HG03045 (cell line): ENCODE measurements around the gene SCGB3A1.

Source experiments
- ATAC-seq: cut with Tn5 transposase; IDR thresholded peaks from one replicate; pipeline ENCODE4 v1.9.1; 2021; ENCODE audit warnings: mild to moderate bottlenecking, moderate library complexity; ENCODE audit not compliant: unreplicated experiment

Gene SCGB3A1

DNA sequence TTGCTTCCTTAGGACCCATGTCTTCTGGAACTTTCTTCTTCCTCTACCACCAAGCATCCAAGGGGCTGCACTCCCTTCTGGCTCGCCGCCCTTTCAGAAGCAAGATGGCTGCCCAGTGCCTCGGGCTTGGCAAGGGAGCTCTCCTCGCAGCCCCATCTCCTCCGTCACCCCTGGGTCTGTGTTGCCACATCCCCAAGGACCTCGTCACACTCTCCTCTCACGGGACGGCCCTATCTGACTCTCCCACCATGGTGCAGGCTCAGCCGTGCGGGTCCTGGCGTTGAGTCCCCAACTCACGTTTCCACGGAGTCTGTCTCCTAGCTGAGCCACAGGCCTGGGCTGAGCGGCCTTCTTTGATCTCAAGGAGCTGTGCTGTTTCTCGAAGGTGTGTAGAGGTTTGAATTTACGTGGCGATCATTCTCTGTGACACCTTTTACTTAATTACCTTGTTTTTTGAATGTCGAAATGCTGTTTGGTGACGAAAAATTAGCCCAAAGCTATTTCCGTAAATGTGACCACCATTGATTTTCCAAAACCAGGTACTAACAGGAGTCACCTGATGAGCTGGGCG, 15.0 kb upstream of the SCGB3A1 start:
- ATAC-seq, result no peak

DNA sequence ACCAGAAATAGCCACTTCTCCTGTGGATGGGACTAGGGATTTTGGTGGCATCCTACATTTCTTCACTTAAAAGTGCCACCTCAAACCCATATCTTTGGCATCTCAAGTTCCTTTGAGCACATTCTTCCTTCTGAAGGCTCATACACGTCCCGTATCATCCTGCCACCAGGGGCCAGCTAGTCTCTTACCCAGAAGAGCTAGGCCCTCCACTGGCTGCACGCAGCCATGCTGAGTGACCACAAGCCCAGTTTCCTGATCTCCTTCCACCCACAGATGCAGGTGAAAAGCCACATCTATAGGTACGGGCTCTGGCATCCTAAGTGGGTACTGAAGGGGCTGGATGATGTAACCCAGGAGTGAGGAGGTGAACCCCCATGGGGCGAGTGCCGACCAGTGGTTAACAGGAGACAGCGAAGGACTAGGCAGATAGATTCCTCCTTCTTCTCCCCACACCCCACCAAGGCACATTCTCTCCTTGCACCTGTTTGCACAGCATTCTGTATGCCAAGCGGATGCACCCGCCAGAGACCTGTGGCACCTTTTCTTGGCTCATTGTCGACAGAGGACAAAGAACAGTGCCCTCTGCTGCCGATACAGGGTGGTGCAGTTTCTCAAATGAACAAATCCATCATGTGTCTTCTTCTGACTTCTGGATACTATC, 14.4 kb upstream of the SCGB3A1 start:
- ATAC-seq, result no peak

DNA sequence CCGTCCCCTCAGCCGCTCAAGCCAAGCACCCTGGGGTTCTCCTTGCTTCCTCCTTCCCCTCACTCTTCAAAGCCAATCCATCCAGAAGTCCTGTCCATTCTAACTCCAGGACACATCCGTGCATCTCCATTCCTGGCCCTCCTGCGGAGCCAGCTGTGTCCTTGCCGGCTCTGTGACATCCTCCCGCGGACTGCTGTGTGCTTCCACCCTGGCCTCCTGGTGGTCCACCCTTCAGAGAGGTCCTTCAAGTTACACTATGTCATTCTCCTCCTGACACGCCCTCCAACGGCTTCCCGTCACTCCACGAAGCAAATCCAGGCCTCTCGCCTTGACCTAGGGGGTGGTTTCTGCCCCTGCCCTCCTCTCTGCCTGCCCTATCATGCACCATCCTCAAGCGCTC, 13.0 kb upstream of the SCGB3A1 start:
- no peak for ATAC-seq

DNA sequence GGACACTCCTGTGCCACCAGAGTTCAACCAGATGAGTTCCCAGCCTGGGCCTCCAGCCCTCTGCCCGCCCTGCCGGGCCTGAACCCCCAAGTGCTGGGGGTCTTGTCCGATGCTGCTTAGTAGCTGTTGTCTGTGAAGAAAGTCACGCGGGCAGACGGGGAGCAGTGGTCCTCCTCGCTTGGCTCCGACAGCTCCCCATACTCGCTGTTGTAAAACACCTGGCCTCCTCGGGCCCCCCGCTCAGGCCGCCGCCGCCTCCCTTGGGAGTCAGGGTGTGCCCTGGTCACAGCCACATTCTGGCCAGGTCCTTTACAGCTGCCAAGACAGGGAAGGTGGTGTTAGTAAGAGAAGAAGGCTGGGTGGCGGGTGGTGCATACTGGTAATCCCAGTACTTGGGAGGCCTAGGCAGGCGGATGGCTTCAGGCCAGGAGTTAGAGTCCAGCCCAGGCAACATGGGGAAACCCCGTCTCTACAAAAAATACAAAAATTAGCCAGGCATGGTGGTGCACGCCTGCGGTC, 11.8 kb upstream of the SCGB3A1 start:
- ATAC-seq, result no peak

DNA sequence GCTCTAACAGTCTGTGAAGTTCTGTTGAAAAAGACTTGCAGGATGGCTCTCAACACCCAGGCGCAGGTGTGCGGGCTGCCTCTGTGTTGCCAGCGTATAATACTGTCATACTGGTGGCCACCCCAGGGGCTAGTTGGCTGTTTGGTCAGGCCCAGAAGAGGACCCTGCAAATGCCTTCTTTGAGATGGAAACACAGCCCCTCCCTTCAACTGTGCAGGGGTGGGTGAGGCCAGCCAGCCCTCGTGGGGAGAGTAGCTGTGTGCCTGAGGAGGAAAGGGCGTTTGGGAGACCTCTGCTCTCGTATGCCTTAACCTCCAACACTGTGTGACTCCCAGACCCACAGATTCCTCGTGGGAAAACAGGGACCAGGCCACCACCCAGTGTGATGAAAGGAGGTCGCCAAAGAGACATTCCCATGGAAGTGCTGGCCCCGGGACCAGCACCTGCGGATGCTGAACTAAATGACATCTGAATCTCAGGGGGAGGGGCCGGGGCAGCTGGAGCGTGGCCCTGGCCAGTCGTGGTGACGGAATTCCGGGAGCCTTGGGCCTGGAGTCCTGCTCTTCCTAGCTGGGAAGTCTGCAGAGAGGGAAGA, 11.3 kb upstream of the SCGB3A1 start:
- ATAC-seq, result no peak

DNA sequence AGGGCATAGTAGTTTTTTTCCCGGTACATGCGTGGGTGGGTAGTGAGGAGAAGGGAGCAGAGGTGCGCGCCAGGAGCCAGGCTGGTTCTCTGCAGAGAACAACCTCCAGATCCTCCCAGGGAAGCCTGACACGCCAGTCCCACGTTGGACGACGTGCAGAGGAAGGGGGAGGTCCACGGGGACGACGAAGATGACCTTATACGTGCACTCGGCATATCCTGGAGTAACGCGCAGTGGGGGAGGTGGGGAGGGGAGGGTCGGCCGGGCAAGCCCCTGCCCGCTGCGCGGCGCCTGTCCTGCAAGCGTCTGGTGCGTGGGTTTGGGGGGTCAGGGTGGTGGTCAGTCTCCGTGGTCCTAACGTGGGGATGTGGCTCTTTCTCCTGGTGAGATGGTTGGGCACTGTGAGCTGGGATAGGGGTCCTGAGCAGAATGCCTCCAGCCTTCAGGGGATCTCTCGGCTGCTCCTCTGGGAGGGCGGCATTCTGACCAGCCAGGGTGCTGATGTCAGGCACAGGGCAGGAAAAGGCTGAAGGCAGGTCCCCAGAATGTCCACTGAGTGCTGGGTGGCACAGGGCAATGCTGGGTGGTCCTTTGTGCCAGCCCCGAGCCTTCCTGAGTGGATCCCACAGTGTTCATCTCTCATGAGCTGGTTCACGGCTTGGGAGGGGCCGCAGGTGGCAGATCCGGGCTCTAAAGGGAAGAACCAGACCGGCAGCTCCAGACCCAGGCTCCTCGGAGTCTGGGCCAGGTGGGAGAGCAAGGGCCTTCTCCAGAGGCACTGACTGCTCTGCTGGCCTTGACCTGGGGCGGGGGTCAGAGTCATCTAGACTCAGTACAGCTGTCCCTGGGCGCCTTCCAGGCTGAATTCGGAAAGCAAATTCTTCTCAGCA, 10.5 kb upstream of the SCGB3A1 start:
- no peak for ATAC-seq

DNA sequence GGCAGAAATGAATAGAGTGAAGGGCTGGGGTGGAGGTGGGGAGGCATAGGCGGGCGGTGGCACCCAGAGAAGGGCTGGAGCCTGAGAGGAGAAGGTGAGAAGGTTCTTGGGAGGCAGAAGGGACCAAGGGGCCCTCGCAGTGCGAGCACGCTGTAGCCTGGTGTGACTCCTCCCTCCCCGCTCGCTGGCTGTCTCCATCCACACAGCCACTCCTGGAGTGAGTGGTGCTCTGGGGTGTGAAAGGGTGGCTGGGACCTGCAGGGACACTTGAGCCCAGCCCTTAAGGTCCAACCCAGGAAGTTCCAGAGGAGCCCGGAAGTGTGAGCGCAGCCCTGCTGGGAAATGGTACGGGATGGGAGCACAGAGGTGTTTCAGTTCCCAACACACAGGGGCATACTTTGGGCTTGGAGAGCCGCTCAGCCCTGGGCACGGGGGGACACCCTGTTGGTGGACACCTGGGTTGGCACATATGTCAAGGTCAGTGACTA, 9.3 kb upstream of the SCGB3A1 start:
- ATAC-seq, result no peak

DNA sequence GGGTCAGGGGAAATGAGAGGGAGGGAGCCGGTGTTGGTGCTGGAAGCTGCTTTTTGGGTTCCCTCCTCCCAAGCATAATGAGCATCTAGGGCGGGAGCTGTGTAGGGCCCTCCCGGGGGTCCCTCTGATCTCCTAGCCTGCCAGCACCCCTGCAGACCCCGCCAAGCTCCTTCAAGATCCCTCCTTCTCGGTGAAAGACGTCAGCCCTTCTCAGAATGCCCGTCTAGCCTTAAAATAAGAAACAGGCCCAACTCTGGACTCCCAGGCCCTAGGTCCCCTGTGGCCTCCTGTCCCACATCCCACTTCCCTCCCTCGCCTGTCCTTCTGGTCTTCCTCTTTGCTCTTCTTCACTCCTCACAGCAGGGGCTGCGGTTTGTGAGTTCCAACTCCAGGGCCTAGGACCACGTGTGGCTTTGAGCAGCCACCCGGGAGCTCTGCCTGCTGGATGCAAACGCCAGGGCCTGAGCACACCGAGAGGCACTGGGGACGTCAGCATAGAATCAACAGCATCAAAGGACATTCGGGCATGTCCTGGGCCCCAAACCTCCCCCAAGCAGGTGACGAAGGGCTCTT, 8.8 kb upstream of the SCGB3A1 start:
- ATAC-seq, result no peak

DNA sequence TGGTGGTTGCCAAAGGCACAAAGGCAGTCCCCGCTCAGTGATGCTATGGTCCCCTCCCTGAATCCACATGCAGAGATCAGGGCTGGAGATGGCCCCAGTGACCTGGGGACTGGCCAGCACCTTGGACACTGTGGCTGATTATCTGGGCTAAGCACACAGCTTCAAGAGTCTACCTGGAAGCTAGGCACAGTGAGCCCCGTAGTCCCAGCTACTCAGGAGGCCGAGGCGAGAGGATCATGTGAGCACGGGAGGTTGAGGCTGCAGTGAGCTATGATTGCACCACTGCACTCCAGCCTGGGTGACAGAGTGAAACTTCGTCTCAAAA, 8.3 kb upstream of the SCGB3A1 start:
- no peak for ATAC-seq

DNA sequence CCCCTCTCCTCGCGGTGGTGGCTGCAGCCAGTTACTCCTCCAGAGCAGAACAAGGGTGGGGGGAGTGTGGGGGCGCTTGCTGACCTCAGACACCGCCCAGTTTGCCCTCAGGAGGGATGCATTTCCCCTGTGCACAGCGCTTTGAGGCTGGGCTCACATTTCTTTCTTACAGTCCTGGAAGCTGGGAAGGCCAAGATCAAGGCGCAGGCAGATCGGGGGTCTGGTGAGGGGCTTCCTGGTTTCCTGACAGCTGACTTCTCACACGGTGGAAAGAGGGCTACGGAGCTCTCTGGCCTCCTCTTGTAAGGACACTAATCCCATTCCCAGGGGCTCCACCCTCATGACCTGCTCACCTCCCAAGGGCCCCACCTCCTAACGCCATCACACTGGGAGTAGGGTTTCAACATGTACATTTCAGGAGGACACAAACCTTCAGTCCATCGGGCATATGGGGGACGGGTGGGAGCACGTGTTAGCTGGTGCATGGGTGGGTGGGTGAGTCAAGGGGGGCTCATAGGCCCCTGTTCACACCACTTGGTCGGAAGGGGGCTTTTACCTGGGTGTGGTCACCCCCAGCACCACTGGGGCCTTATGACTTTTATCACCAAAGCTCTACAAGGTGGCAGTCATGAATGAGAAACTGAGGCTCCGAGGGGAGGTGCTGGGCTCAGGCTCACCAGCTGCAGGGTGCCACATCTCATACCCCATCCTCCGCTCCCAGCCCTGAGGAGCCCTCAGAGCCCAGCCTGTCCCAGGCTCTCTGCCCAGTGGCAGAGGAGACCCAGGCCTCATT, 7.7 kb upstream of the SCGB3A1 start:
- no peak for ATAC-seq

DNA sequence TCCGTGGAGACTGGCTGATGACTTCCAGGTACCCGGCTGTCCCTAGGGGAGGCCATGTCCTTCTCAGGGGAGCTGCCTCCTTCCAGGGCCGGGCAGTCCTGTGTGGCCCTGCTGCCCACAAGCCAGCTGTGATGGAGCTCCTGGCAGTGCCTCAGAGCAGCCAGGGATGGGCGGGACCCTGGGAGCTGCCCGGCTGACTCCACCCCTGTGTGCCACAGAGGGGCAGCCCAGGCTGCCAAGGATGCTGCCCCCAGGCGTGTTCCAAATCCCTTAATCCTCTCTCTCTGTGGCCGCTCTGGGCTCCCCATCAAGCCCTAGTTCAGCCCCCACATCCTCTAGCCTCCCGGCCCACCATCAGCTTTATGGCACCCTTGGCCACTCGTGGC, 7.0 kb upstream of the SCGB3A1 start:
- no peak for ATAC-seq

DNA sequence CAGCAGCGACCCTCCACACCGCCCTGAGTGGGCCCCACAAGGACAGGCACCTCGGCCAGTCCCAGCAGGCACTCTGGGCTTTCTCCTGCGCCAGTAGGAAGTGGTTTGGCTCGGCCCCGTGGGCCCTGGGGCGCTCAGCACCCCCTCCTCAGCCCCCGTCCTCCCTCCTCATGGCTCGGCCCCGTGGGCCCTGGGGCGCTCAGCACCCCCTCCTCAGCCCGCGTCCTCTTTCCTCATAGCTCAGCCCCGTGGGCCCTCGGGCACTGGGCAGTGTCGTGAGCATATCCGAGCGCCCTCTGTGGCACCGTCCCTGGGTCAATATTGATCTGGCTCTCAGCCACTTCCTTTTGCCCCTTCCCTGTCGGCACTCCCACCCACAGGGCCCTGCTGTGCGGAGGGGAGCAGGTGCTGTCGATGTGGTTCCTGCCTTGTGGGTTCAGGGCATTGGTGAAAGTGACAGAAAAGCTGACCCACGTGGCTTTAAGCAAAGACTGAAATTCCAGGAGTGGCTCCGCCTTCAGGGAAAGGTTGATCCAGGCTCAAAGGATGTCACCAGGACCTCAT, 5.5 kb upstream of the SCGB3A1 start:
- no peak for ATAC-seq

DNA sequence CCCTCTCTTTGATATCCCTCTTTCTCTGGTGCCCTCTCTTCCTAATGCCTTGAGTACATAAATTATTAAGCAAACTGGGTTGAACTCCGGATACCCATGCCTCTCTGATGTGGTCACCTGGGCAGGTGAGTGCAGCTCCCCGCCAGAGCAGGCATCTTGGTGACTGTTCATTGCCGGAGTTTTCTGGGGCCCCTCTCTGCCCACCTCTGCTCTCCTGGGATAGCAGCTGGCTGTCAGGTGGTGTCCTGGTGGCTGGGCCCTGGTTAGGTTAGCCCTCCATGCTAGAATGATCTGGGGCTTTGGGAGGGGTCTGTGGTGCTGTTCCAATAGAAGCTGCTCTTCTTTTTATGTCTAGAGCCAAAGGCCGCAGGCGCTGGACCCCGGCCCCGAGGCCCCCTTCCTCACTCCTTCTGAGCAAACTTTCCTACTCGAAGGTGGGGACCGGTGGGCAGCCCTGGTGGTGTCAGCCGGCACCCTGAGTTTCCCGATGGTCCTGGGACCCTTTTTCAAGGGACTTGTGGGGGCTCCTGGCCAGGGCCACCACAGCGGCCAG, 4.9 kb upstream of the SCGB3A1 start:
- no peak for ATAC-seq

DNA sequence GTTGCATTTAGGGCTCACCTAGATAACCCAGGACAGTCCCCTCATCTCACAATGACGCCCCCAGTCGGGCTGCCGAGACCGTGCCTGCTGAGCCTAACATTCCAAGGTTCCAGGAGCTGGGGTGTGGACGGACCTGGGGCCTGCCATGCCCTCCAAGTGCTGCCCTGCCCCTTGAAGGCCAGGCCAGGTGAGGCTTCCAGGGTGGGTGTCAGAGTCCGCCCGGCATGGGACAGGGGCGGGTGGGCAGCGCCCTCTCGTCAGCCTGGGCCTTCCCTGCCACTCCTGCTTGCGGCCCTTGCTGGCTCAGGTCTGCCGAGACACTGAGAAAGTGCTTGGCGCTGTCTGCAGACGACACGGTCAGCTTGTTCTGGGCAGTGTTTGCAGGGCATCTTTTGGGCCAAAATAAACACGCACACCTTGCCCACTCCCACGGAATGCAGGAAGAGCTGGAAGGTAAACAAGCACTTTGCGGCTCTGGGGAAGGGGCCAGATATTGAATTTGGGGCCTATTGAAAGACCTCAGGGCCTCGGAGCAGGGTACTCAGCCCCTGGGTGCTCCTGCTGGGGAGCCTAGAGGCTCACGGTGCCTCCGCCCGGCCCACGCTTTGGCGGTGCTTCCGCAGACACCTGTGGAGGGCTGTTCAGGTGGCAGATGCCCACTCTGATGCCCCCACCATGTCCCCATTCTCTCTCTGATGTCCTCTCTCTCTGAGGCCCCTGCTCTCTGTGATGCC, 4.2 kb upstream of the SCGB3A1 start:
- ATAC-seq, result no peak

DNA sequence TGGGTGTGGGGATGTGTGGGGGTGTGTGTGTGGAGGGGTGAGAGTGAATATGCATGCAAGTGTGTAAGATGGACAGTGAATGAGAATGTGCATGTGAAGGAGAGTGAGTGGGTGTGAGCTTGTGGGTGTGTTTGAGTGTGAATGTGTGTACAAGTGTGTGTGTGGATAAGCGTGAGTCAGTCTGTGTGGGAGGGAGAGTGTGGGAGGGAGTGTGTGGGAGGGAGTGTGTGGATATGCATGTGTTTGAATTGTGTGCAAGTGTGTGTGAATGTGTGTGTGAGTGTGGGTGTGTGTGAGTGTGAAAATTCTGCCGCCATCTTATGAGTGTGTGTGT, 3.7 kb upstream of the SCGB3A1 start:
- no peak for ATAC-seq

DNA sequence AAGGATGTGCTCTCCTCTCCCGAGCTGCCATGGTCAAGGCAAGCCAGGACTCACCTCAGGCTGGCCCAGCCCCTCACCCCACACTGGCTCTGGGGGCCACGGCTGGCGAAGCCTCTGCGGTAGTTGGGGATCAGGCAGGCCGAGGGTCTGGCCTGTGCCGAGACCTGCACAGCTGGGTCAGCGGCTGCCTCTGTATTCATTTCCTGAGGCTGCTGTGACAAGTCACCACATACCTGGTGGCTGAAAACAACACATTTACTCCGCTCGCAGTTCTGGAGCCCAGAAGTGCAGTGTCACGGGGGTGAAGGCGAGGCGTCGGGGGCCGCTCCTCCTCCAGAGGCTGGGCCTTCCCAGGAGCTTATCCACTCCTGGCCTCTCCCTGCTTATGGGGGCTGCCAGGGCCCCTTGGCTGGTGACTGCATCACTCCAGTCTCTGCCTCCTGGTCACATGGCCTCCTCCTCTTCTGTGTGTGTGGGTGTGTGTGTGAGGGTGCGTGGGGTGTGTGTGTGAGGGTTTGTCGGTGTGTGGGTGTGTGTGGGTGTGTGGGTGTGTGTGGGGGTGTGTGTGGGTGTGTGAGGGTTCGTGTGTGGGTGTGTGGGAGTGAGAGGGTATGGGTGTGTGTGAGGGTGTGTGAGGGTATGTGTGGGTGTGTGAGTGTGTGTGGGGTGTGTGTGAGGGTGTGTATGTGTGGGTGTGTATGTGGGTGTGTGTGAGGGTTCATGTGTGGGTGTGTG, 3.2 kb upstream of the SCGB3A1 start:
- ATAC-seq, result no peak

DNA sequence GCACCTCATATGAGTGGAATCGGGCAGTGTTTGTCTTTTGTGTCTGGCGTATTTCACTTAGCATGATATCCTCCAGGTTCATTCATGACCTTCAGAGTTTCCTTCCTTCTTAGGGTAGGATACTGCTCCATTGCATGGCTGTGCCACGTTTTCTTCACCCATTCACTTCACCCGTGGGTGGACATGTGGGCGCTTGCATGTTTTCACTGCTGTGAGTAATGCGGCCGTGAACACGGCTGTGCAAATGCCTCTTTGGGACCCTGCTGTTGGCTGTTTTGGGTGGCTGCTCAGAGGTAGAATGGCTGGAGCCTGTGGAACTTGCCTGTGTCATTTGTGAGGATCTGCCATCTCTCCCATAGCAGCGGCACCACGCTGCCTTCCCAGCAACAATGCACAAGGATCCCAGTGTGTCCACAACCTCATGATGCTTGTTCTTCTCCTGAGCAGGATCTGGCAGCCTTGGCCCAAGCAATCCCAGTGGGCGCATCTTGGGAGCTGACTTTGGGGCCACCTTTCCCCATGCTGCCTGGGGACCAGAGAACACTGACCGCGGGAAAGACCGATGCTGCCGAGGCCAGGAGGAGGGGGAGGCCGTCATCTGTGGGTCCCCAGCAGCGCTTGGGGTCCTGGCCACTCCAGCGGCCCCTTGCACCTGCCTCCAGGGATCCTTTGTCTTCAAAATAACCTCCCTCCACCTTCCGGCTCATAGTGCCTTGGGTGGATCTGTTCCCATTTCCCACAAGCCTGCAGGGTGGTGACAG, 2.3 kb upstream of the SCGB3A1 start:
- no peak for ATAC-seq

DNA sequence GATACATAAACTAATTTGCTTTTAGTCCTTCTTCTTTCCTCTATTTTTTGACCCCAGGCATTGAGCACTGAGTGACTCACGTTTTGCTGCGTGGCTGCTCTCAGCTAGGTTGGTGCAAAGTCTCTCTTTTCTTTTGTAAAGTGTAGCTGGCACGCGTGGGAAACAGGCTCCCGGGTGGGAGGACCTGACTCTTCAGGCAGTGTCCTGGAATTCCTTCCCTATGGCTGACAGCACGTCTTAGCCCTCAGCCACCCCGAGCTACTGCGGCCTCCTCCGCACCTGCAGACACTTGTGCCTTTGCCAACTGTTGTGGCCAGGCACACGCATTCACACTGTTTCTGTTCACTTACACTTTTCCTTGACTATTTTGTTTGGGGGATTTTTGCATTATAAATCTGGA, 877 bp upstream of the SCGB3A1 start:
- ATAC-seq, result no peak
